IPS DF 6.9 (cell line): ENCODE data around the gene CBFA2T2.
"Not testable (repeated sequence)": the region's sequence is repeated elsewhere in the genome, so short reads cannot be mapped to it uniquely, and the experiment has no call there.

Experiments used
- DNase-seq: peaks from one replicate; pipeline ENCODE4 v3.0.0-alpha.2; 2013; ENCODE audit warnings: low read depth, low spot score
- H3K27ac ChIP-seq: one replicate; pipeline ENCODE4 v1.5.1; 2013; ENCODE audit warnings: low read length, control low read depth
- H3K27me3 ChIP-seq: 2 replicates; pipeline ENCODE4 v1.6.1; 2013; ENCODE audit warnings: mild to moderate bottlenecking, low read length; ENCODE audit not compliant: control insufficient read depth, insufficient read depth
- H3K36me3 ChIP-seq: 2 replicates; pipeline ENCODE4 v1.6.1; 2013; ENCODE audit warnings: low read length; ENCODE audit not compliant: control insufficient read depth, insufficient read depth
- H3K4me1 ChIP-seq: 2 replicates; pipeline ENCODE4 v1.6.1; 2013; ENCODE audit warnings: low read length; ENCODE audit not compliant: control insufficient read depth, insufficient read depth
- H3K4me3 ChIP-seq: 2 replicates; pipeline ENCODE4 v1.5.1; 2013; ENCODE audit warnings: mild to moderate bottlenecking, low read length
- H3K9me3 ChIP-seq: 2 replicates; pipeline ENCODE4 v1.6.1; 2013; ENCODE audit warnings: low read length, inconsistent platforms; ENCODE audit not compliant: control insufficient read depth, insufficient read depth
- WGBS: extraction: QIAGEN DNeasy Blood & Tissue Kit; methylation state at CpG from one replicate; pipeline ENCODE4 v1.1.7; 2013; ENCODE audit warnings: mixed read lengths, missing lambda C conversion rate; ENCODE audit not compliant: insufficient read length, insufficient coverage; 5-methylcytosine and 5-hydroxymethylcytosine counted together

CBFA2T2 gene

GRCh38 chr20:33687993-33688937, 198.4 kb downstream of the CBFA2T2 start:
- Histone ChIP-seq H3K9me3 (no peaks in the 10 kb centered on the region), H3K4me1 (peaks cover 4% of the 10 kb centered on the region; the same call in 1 of the 2 replicates), H3K4me3 (no peak overlapping the region), H3K27me3 (no peaks in the 10 kb centered on the region; the same call in 1 of the 2 replicates), H3K36me3 (no peaks in the 10 kb centered on the region), H3K27ac (no peak overlapping the region)
- no CpG with 5 or more reads among the region's 3 CpGs for WGBS
- no peak for DNase-seq

GRCh38 chr20:33688938-33689424, 199.1 kb downstream of the CBFA2T2 start:
- Histone ChIP-seq H3K27ac (no peak overlapping the region), H3K4me1 (peaks cover 5% of the 10 kb centered on the region; the same call in 1 of the 2 replicates), H3K9me3 (no peaks in the 10 kb centered on the region), H3K36me3 (no peaks in the 10 kb centered on the region), H3K27me3 (no peaks in the 10 kb centered on the region; the same call in 1 of the 2 replicates), H3K4me3 (no peak overlapping the region)
- WGBS = no CpG with 5 or more reads among the region's 3 CpGs
- no peak for DNase-seq

- WGBS = no CpG with 5 or more reads among the region's 1 CpG
- Histone ChIP-seq H3K27ac (no peak overlapping the region), H3K4me3 (no peak overlapping the region), H3K36me3 (no peaks in the 10 kb centered on the region), H3K9me3 (no peaks in the 10 kb centered on the region), H3K27me3 (no peaks in the 10 kb centered on the region; the same call in 1 of the 2 replicates), H3K4me1 (peaks cover 7% of the 10 kb centered on the region; the same call in 1 of the 2 replicates)
- DNase-seq = no peak
Measured at GRCh38 chr20:33689493-33689892, 199.6 kb downstream of the CBFA2T2 start.

DNA sequence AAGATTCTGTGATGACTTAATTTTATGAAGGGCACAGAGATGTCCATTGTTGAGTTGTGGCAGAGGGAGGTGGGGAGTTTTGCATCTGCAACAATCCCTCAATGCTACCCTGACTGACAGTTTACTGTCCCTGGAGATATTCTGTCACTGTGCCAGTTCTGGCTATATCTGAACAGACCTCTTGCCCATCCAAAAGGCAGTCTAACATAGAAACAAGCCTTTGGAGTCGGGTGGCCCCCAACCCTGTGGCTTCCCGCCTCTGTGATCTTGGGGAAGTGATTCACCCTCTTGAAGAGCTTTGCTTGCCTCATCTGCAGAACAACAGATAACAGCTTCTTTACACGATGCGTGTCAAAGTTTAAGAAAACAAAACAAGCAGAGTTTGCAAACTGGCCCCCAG, 200.1 kb downstream of the CBFA2T2 start:
- WGBS = no CpG with 5 or more reads among the region's 4 CpGs
- H3K4me3 ChIP-seq = no peak overlapping the region
- DNase-seq = no peak
- peaks cover 7% of the 10 kb centered on the region; the same call in 1 of the 2 replicates for H3K4me1 ChIP-seq
- H3K36me3 ChIP-seq = no peaks in the 10 kb centered on the region
- H3K27ac ChIP-seq = no peak overlapping the region
- no peaks in the 10 kb centered on the region for H3K9me3 ChIP-seq
- no peaks in the 10 kb centered on the region; the same call in 1 of the 2 replicates for H3K27me3 ChIP-seq

GRCh38 chr20:33693289-33693688, 203.4 kb downstream of the CBFA2T2 start:
- whole genome bisulfite sequencing = no CpG with 5 or more reads among the region's 5 CpGs
- no peak overlapping the region for H3K27ac ChIP-seq

GRCh38 chr20:33693741-33694638, 204.1 kb downstream of the CBFA2T2 start:
- no peak for DNase-seq
- no peak overlapping the region for H3K4me3 ChIP-seq
- H3K27ac ChIP-seq = no peak overlapping the region
- H3K36me3 ChIP-seq = no peaks in the 10 kb centered on the region
- H3K27me3 ChIP-seq = no peaks in the 10 kb centered on the region; the same call in 1 of the 2 replicates
- H3K9me3 ChIP-seq = no peaks in the 10 kb centered on the region
- H3K4me1 ChIP-seq = peaks cover 3% of the 10 kb centered on the region; the same call in 1 of the 2 replicates
- WGBS = no CpG with 5 or more reads among the region's 17 CpGs

More at GRCh38 chr20:33693289-33693688, 203.4 kb downstream of the CBFA2T2 start:
- Histone ChIP-seq H3K9me3 (no peaks in the 10 kb centered on the region), H3K4me3 (no peak overlapping the region), H3K36me3 (no peaks in the 10 kb centered on the region), H3K27me3 (no peaks in the 10 kb centered on the region; the same call in 1 of the 2 replicates), H3K4me1 (peaks cover 3% of the 10 kb centered on the region; the same call in 1 of the 2 replicates)
- no peak for DNase-seq

DNA sequence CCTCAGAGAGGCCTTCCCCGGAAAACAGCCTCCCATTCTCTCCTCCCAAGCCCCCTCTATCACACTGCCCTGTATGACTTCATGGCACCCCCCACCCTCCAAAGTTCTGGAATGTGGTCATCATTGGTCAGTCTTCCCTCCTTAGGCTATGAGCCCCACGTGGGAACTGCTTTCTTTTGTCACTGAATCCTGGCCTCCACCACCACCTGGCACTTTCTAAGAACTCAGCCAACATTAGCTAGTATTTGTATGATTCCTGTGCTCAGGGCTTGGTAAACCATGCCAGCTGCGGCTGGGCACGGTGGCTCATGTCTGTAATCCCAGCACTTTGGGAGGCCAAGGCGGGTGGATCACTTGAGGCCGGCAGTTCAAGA, 204.7 kb downstream of the CBFA2T2 start:
- no peak overlapping the region for H3K4me3 ChIP-seq
- H3K27ac ChIP-seq = no peak overlapping the region
- no peaks in the 10 kb centered on the region for H3K9me3 ChIP-seq
- no CpG with 5 or more reads among the region's 6 CpGs for WGBS
- no peaks in the 10 kb centered on the region for H3K27me3 ChIP-seq
- H3K36me3 ChIP-seq = no peaks in the 10 kb centered on the region
- H3K4me1 ChIP-seq = peaks cover 3% of the 10 kb centered on the region; the same call in 1 of the 2 replicates
- no peak for DNase-seq

DNA sequence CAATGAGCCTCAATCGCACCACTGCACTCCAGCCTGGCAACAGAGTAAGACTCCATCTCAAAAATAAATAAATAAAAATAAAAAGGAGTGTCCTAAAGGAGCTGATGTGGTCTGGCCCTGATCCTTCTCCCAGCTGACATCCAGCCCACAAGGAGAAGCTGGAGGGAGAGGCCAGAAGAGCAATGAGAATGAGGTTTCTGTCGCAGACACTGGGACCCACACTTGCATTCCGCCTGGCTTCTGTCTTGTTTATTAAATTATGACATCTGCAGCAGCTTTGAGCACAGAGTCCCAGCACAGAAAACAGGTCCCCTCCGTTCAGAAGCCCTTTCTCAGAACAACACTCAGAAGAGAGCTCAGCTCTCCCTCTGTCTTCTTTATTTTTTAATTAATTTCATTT, 206.6 kb downstream of the CBFA2T2 start:
- no CpG with 5 or more reads among the region's 4 CpGs for WGBS
- Histone ChIP-seq H3K36me3 (no peaks in the 10 kb centered on the region), H3K27ac (no peak overlapping the region), H3K27me3 (no peaks in the 10 kb centered on the region), H3K9me3 (no peaks in the 10 kb centered on the region), H3K4me3 (no peak overlapping the region), H3K4me1 (peaks cover 3% of the 10 kb centered on the region; the same call in 1 of the 2 replicates)
- no peak for DNase-seq

GRCh38 chr20:33697129-33697528, 207.2 kb downstream of the CBFA2T2 start:
- Histone ChIP-seq H3K4me1 (peaks cover 3% of the 10 kb centered on the region; the same call in 1 of the 2 replicates), H3K4me3 (no peak overlapping the region), H3K36me3 (no peaks in the 10 kb centered on the region), H3K9me3 (no peaks in the 10 kb centered on the region), H3K27ac (no peak overlapping the region), H3K27me3 (no peaks in the 10 kb centered on the region)
- WGBS = no CpG with 5 or more reads among the region's 8 CpGs
- no peak for DNase-seq

- H3K9me3 ChIP-seq, H3K27ac ChIP-seq, H3K27me3 ChIP-seq, H3K36me3 ChIP-seq, H3K4me1 ChIP-seq, DNase-seq, H3K4me3 ChIP-seq: not testable (repeated sequence)
- no CpG with 5 or more reads among the region's 27 CpGs for WGBS
Measured at GRCh38 chr20:33698966-33699365, 209.1 kb downstream of the CBFA2T2 start.
